Skeletal muscle tissue (tissue), 4 donors: Measurements from ENCODE around the gene UBAC2. TPM values are rescaled to one million over a fixed set of nuclear protein-coding genes. Genes with fewer than 3 reads are reported as not detected.
A peak's percentile ranks its signal among the peaks of the same experiment; 100 is the strongest.

Experiments
- H3K27ac ChIP-seq: one replicate; pipeline ENCODE4 v1.7.0; 2013; ENCODE audit warnings: mild to moderate bottlenecking, low read depth, low read length, inconsistent platforms
- H3K27me3 ChIP-seq, 3 donors: one replicate each; pipeline ENCODE4 v1.7.0; 2013; ENCODE audit warnings: low read length in 3 of 3; ENCODE audit not compliant: control insufficient read depth in 3 of 3, insufficient read depth in 3 of 3
- H3K36me3 ChIP-seq, 3 donors: one replicate each; pipeline ENCODE4 v1.7.0; 2013; ENCODE audit warnings: low read length in 3 of 3; ENCODE audit not compliant: control insufficient read depth in 3 of 3, insufficient read depth in 3 of 3
- H3K4me1 ChIP-seq, 3 donors: one replicate each; pipeline ENCODE4 v1.7.0; 2013; ENCODE audit warnings: low read length in 3 of 3, mild to moderate bottlenecking in 3 of 3; ENCODE audit not compliant: control insufficient read depth in 3 of 3, insufficient read depth in 3 of 3
- H3K4me3 ChIP-seq, 3 donors: one replicate each; pipeline ENCODE4 v1.7.0; 2013; ENCODE audit warnings: low read length in 3 of 3
- H3K9ac ChIP-seq, 3 donors: one replicate each; pipeline ENCODE4 v1.7.0; 2013; ENCODE audit warnings: low read length in 3 of 3, mild to moderate bottlenecking in 3 of 3, moderate library complexity in 2 of 3, low read depth in 1 of 3
- H3K9me3 ChIP-seq, 3 donors: one replicate each; pipeline ENCODE4 v1.7.0; 2013; ENCODE audit warnings: low read length in 3 of 3; ENCODE audit not compliant: control insufficient read depth in 3 of 3
- total RNA-seq: library from RNA; depleted of rRNA; stranded (reverse); fragments of >200 nt; gene quantifications from one replicate; pipeline ENCODE4 v1.2.3, GENCODE V29; 2014
- donor health status: Osteomylitis.

The UBAC2 gene
- total RNA-seq, 1 donor from 2014 or later = 100 TPM

GRCh38 chr13:99322297-99323103 is 121.8 kb downstream of the UBAC2 start:
- H3K27ac ChIP-seq = peak overlapping the region; percentile 42
- no peaks in the 10 kb centered on the region for H3K9me3 ChIP-seq
- H3K4me3 ChIP-seq = no peak overlapping the region
- no peaks in the 10 kb centered on the region for H3K27me3 ChIP-seq
- H3K9ac ChIP-seq = no peak overlapping the region
- peaks cover 0 to 3% (median 2%) of the 10 kb centered on the region in 3 donors for H3K4me1 ChIP-seq
- H3K36me3 ChIP-seq = peaks cover 0 to 3% (median 0%) of the 10 kb centered on the region in 3 donors

- Histone ChIP-seq H3K36me3 (peaks cover 3 to 4% (median 3%) of the 10 kb centered on the region in 3 donors), H3K4me3 (no peak overlapping the region), H3K9me3 (no peaks in the 10 kb centered on the region), H3K9ac (no peak overlapping the region), H3K4me1 (peaks cover 0 to 3% (median 2%) of the 10 kb centered on the region in 3 donors), H3K27ac (peak overlapping the region; percentile 28), H3K27me3 (no peaks in the 10 kb centered on the region)
These were observed 122.8 kb downstream of the UBAC2 start for GRCh38 chr13:99323488-99323887.

GRCh38 chr13:99326012-99326411 is 125.4 kb downstream of the UBAC2 start:
- Histone ChIP-seq H3K36me3 (peaks cover 0 to 6% (median 3%) of the 10 kb centered on the region in 3 donors), H3K4me3 (no peak overlapping the region), H3K27me3 (no peaks in the 10 kb centered on the region), H3K9me3 (no peaks in the 10 kb centered on the region), H3K9ac (no peak overlapping the region), H3K27ac (no peak overlapping the region), H3K4me1 (peaks cover 0 to 3% (median 2%) of the 10 kb centered on the region in 3 donors)

GRCh38 chr13:99327126-99327525 is 126.5 kb downstream of the UBAC2 start:
- Histone ChIP-seq H3K4me3 (no peak overlapping the region), H3K9me3 (no peaks in the 10 kb centered on the region), H3K27me3 (no peaks in the 10 kb centered on the region), H3K27ac (no peak overlapping the region), H3K36me3 (peaks cover 0 to 6% (median 3%) of the 10 kb centered on the region in 3 donors), H3K9ac (no peak overlapping the region), H3K4me1 (peaks cover 0 to 5% (median 5%) of the 10 kb centered on the region in 3 donors)

GRCh38 chr13:99327761-99328160 is 127.1 kb downstream of the UBAC2 start:
- Histone ChIP-seq H3K4me3 (no peak overlapping the region), H3K36me3 (peaks cover 0 to 6% (median 3%) of the 10 kb centered on the region in 3 donors)

GRCh38 chr13:99329477-99329876 is 128.8 kb downstream of the UBAC2 start:
- H3K9ac ChIP-seq = no peak overlapping the region
- no peaks in the 10 kb centered on the region for H3K27me3 ChIP-seq
- no peak overlapping the region for H3K4me3 ChIP-seq
- no peak overlapping the region for H3K27ac ChIP-seq
- H3K36me3 ChIP-seq = peaks cover 0 to 6% (median 3%) of the 10 kb centered on the region in 3 donors
- H3K9me3 ChIP-seq = no peaks in the 10 kb centered on the region
- H3K4me1 ChIP-seq = peaks cover 4 to 8% (median 5%) of the 10 kb centered on the region in 3 donors

More at GRCh38 chr13:99327761-99328160, 127.1 kb downstream of the UBAC2 start:
- Histone ChIP-seq H3K9ac (no peak overlapping the region), H3K4me1 (peaks cover 4 to 8% (median 5%) of the 10 kb centered on the region in 3 donors), H3K27ac (no peak overlapping the region), H3K27me3 (no peaks in the 10 kb centered on the region), H3K9me3 (no peaks in the 10 kb centered on the region)

- Histone ChIP-seq H3K9me3 (no peaks in the 10 kb centered on the region), H3K36me3 (peaks cover 2 to 6% (median 6%) of the 10 kb centered on the region in 3 donors), H3K27ac (no peak overlapping the region), H3K4me3 (no peak overlapping the region), H3K27me3 (no peaks in the 10 kb centered on the region), H3K4me1 (peaks cover 4 to 8% (median 5%) of the 10 kb centered on the region in 3 donors), H3K9ac (no peak overlapping the region)
These were observed 130.3 kb downstream of the UBAC2 start for GRCh38 chr13:99330942-99331341.

- H3K27me3 ChIP-seq = no peaks in the 10 kb centered on the region
- no peak overlapping the region for H3K27ac ChIP-seq
- H3K9me3 ChIP-seq = no peaks in the 10 kb centered on the region
- H3K36me3 ChIP-seq = peaks cover 2 to 6% (median 6%) of the 10 kb centered on the region in 3 donors
- peaks cover 4 to 8% (median 5%) of the 10 kb centered on the region in 3 donors for H3K4me1 ChIP-seq
- no peak overlapping the region for H3K9ac ChIP-seq
- no peak overlapping the region for H3K4me3 ChIP-seq
These were observed 131.2 kb downstream of the UBAC2 start for GRCh38 chr13:99331881-99332293.

GRCh38 chr13:99332456-99332855 is 131.8 kb downstream of the UBAC2 start:
- H3K4me1 ChIP-seq = peaks cover 4 to 8% (median 5%) of the 10 kb centered on the region in 3 donors
- no peak overlapping the region for H3K9ac ChIP-seq
- H3K9me3 ChIP-seq = no peaks in the 10 kb centered on the region
- no peak overlapping the region for H3K4me3 ChIP-seq
- peaks cover 2 to 6% (median 6%) of the 10 kb centered on the region in 3 donors for H3K36me3 ChIP-seq
- H3K27ac ChIP-seq = no peak overlapping the region
- H3K27me3 ChIP-seq = no peaks in the 10 kb centered on the region

GRCh38 chr13:99334221-99334620 is 133.6 kb downstream of the UBAC2 start:
- Histone ChIP-seq H3K4me1 (peaks cover 4 to 8% (median 5%) of the 10 kb centered on the region in 3 donors), H3K36me3 (peaks cover 2 to 3% (median 2%) of the 10 kb centered on the region in 3 donors), H3K9ac (no peak overlapping the region), H3K27me3 (no peaks in the 10 kb centered on the region), H3K4me3 (no peak overlapping the region), H3K9me3 (no peaks in the 10 kb centered on the region), H3K27ac (no peak overlapping the region)
